SIG-M5 treated with dmso at 0.1 percent for 504 hours (cell line): ENCODE data around the gene MFN2.
A peak's percentile ranks its signal among the peaks of the same experiment; 100 is the strongest.

Experiments used
- DNase-seq: peaks from one replicate; lab custom pipeline; 2025; ENCODE audit not compliant: unreplicated experiment; lab: John Stamatoyannopoulos, UW

The MFN2 gene

DNA sequence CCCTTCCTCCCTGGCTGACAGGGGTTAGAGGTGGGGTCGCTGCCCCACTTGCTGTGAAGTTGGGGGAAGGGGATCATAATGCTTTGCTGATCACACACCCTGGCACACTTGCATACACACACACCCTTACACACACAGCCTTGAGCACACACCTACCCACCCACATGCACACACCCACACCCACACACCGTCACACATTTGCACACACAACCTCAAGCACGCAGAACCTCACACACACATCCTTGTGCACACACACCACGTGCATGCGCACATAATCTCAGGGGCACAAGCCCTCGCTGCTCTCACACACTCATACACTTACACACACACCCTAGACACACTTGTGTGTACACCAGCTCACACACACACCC is 66.5 kb downstream of the MFN2 start:
- DNase-seq: no peak

GRCh38 chr1:12047120-12047876 is 67.1 kb downstream of the MFN2 start:
- DNase-seq: no peak

GRCh38 chr1:12048372-12048771 is 68.1 kb downstream of the MFN2 start:
- DNase-seq: no peak

GRCh38 chr1:12049616-12050015 is 69.4 kb downstream of the MFN2 start:
- DNase-seq: peak; percentile 45

DNA sequence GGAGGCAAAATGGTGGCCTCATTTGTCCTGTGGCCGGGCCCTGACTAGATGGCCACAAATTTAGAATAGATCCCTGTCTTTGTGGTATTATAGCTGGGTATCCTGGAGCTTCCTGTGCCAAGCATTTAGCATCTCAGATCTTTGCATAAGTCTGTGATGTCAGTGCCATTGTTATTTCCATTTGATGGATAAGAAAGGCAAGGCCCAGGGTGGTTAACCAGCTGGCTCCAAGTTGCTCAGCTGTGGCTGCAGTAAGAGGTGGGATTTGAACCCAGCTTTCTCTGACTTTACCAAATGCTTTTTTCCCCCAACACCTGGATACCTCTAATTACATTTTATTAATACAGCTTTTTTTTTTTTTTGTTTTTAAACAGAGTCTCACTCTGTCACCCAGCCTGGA is 71.1 kb downstream of the MFN2 start:
- no peak for DNase-seq

- peak; percentile 61 for DNase-seq
These were observed 71.8 kb downstream of the MFN2 start for GRCh38 chr1:12052008-12052573.

DNA sequence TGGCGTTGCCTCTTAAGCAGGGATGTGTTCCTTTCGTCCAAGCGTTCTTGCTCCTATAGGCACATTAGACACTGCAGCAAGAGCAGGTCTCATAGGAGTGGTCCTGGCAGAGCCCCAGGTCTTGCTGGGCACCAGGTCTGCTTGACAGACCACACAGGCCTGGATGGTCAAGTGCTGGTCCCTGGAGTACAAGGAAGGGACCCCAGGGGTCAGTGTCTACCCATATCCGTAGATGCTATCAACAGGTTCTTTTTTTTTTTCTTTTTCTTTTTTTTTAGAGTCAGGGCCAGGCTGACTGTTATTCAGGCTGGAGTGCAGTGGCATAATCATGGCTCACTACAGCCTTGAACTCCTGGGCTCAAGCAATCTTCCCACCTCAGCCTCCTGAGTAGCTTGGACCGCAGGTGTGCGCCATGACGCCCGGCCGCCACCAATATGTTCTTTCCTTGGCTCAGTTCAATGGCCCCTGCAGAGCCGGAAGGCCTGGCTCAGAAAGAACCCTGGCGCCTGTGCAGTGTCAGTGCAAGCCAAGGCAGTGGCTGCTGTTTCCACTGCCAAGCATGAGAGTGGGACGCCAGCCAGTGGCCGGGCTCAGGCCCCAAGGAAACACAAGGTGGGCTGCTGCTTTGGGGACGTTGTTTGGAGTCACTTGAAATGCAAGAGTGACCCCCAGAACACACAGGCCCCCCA is 72.9 kb downstream of the MFN2 start:
- DNase-seq: no peak

DNA sequence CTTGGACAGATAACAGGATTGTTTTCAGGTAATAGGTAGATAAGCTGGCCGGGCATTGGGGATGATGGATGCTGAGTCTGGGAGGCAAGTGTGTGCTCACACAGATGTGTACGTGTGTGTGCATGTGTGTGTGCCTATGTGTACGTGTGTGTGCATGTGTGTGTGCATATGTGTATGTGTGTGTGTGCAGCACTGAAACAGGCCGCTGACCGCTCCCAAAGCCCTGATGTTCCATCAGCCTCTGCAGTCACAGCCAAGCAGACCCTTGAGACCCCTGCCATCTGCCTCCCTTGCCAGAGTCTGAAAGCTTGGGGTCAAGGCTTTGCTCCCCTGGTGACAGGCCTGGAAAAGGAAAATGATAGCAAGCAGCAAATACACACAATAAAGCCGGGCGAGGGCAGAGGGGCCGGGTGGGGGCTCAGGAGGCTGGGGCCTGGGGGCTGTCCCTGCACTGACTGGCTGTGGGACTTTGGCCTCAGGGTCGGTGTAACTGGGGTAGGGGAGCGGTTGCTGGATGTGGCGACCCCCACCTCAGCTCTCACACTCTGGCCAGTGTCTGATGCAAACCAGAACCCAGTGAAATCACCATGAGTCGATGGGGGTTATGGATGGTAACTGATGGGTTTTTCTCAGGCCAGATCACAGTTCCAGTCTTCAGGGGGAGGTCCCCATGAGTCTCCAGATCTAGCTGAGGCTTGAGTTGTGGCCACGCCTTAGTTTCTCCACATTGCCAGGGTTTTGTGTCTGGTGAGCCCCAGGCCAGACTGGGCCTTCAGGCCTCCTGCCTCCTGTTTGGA is 73.7 kb downstream of the MFN2 start:
- no peak for DNase-seq

- DNase-seq: no peak
These were observed 75.0 kb downstream of the MFN2 start for GRCh38 chr1:12055259-12055658.

- DNase-seq: no peak
These were observed 76.1 kb downstream of the MFN2 start for GRCh38 chr1:12056331-12056841.

DNA sequence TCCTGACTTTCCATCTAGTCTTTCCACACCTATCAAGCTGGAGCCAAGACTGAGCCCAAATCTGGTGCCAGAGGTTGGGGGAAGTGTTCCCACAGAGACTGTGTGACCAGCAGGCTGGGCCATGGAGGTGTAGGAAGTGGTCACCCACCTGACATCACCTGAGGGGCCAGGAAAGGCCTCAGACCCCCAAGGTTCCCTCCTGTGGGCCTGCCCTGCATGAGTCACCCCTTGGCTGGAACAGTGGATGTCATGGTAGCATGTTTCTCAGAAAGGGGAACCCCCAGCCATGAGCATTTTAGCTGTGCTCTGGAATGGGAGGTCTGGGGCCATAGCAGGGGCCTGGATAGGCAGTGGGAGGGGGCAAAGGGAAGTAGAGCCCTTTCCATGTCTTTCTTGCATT is 77.1 kb downstream of the MFN2 start:
- no peak for DNase-seq

GRCh38 chr1:12057940-12058687 is 77.9 kb downstream of the MFN2 start:
- DNase-seq: no peak

DNA sequence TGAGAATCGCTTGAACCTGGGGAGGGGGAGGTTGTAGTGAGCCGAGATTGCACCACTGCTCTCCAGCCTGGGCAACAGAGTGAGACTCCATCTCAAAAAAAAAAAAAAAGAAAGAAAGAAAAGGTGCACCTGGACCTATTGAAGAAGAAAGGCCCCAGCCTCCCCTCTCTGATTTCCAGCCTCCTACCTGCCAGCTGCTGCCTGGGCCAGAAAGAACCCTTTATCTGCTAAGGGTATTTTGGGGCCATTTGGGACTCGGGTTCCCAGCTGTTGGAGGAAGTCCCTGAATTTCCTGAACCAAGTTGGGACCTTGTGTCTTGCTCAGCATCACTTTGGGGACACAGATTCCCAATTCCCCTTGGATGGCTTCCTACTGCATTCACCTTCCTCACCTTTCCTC is 79.0 kb downstream of the MFN2 start:
- no peak for DNase-seq

DNA sequence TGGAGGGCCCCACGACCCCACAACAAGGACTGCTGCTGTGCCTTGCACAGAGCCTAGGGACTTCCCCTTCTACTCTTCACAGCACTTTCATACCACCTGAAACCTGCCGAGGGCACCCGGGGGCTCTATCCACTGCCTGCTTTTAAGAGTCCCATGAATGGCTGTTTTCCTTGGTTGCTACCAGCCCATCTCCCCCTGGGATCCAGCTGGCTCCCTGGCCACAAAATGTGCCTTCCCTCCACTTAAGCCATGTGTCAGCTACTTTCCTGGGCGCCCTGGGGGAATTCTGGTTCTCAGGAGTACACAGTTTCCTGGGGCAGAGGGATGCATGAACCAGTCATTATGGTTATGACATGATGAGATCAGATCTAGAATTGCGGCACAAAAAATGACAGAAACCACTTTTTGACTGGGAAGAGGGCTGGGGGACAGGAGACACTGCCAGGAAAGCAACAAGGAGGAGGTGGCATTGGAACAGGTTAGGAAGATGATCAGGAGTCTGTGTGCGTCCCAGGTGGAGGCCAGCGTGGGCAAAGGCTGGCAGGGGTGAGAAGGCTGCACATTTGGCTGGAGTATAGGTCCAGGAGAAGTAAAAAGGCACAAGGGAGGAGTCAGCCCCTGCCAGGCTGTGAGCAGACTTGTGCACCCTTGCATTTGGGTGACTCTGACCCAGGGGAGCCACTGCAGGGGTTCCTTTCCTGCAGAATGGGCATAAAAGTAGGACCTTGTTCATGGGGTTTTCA is 79.6 kb downstream of the MFN2 start:
- DNase-seq: no peak

DNA sequence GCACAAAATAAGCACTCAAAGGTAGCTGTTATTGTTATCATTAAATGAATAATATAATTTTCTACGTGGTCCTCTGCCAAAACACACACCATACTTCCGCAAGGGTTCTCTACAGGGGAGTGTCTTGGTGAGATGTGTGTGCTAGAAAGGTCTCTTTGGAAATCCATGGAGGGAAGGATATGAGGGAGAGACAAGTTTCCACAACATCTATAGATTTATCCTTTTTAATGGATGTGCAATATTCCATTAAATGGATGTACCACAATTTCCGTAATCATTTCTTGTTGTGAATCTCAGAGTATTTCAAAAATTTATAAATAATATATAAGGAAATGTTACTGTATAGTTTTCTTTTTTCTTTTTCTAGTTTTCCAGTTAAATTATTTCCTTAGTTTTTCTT is 80.3 kb downstream of the MFN2 start:
- no peak for DNase-seq
